Natural killer cell (primary cell): ENCODE data around the gene POC1A. TPM values are rescaled to one million over a fixed set of nuclear protein-coding genes. Genes with fewer than 3 reads are reported as not detected.

Source experiments
- ATAC-seq, 3 donors: fragments of 150-1000 bp in 2 of 3; fragments of 200-7000 bp in 1 of 3; cut with Tn5 transposase; 1 replicate in 1 of 3; 2 replicates in 2 of 3; pipeline ENCODE4 v1.10.0; 2021; ENCODE audit warnings: mild to moderate bottlenecking in 2 of 3, moderate library complexity in 2 of 3
- DNase-seq, 2 donors: peaks; one replicate each; pipeline versions ENCODE4 v3.0.0 to v3.0.0-alpha.2; 2013 to 2021; ENCODE audit warnings: mixed read lengths in 1 of 2
- H3K27ac ChIP-seq: one replicate; pipeline ENCODE4 v1.5.1; 2013; ENCODE audit warnings: mild to moderate bottlenecking, low read length
- H3K27me3 ChIP-seq: one replicate; pipeline ENCODE4 v1.6.1; 2013; ENCODE audit warnings: low read length; ENCODE audit not compliant: control insufficient read depth, insufficient read depth
- H3K36me3 ChIP-seq: one replicate; pipeline ENCODE4 v1.6.1; 2013; ENCODE audit warnings: low read length; ENCODE audit not compliant: control insufficient read depth, insufficient read depth
- H3K4me1 ChIP-seq: one replicate; pipeline ENCODE4 v1.6.1; 2013; ENCODE audit warnings: low read length; ENCODE audit not compliant: control insufficient read depth, insufficient read depth
- H3K4me3 ChIP-seq: one replicate; pipeline ENCODE4 v1.5.1; 2013; ENCODE audit warnings: low read length
- H3K9me3 ChIP-seq: one replicate; pipeline ENCODE4 v1.6.1; 2013; ENCODE audit warnings: low read length; ENCODE audit not compliant: control insufficient read depth, insufficient read depth
- H3K27ac Mint-ChIP-seq, 2 donors: one replicate each; pipeline ENCODE4 v1.8.0; 2022; ENCODE audit warnings: mild to moderate bottlenecking in 2 of 2, mixed read lengths in 2 of 2, moderate library complexity in 1 of 2
- H3K27me3 Mint-ChIP-seq, 2 donors: one replicate each; pipeline ENCODE4 v1.8.0; 2022; ENCODE audit warnings: low read depth in 2 of 2, mixed read lengths in 2 of 2
- H3K36me3 Mint-ChIP-seq: one replicate; pipeline ENCODE4 v1.8.0; 2022; ENCODE audit warnings: mixed read lengths
- H3K4me1 Mint-ChIP-seq, 2 donors: one replicate each; pipeline ENCODE4 v1.8.0; 2022; ENCODE audit warnings: mixed read lengths in 2 of 2
- H3K4me3 Mint-ChIP-seq: one replicate; pipeline ENCODE4 v1.8.0; 2022; ENCODE audit warnings: mild to moderate bottlenecking, moderate library complexity, mixed read lengths
- H3K9me3 Mint-ChIP-seq, 2 donors: one replicate each; pipeline ENCODE4 v1.8.0; 2022; ENCODE audit warnings: mixed read lengths in 2 of 2
- WGBS: methylation state at CpG from one replicate; pipeline ENCODE4 v1.1.7; 2013; ENCODE audit warnings: missing lambda C conversion rate; ENCODE audit not compliant: insufficient coverage; 5-methylcytosine and 5-hydroxymethylcytosine counted together
- intact Hi-C: fragments of 100-400 bp; cut with micrococcal nuclease; formaldehyde crosslinking; loops from one replicate; pipeline ENCODE4 v1.14.2; 2022
- total RNA-seq, 4 donors: library from RNA; stranded (reverse); fragments of 120-200 nt in 1 of 4; gene quantifications; one replicate each; pipeline versions ENCODE4 v1.2.3 to v1.2.4, GENCODE V29; 2013 to 2022
- TF ChIP-seq, protein P1 (sequence below): fragments of 200-600 bp; IDR thresholded peaks from one replicate; pipeline ENCODE4 v1.8.0; 2022; ENCODE audit warnings: antibody characterized with exemption

The POC1A gene
- total RNA-seq, 3 donors from 2014 or later (not counting 1 experiment from before 2014, with no cell fraction given) = 1.3 to 2.6 (median 2.4) TPM

DNA sequence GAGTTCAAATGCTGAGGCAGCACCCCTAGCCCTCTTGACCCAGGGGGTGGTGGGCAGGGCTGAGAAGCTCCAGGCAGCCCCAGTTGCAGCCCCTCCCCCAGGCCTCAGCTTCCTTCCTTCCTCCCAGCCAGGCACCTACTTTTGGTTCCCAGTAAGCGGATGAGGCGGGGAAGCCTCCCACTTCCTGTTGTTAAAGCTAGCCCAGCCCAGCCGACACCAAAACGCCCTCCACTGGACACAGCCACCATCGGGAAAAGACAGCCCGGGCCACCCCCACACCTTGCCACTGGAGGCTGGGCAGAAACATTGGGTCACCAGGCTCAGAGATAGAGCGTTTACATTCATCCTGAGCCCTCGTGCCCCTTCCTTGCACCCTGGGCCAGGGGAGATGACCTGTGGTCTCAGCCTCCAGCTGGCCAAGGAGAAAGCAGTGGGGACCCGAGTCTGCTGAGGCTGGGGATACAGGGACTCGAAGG is 101.4 kb downstream of the POC1A start:
- Mint-ChIP-seq H3K4me3 (peak overlapping the region; percentile 93), H3K36me3 (no peaks in the 10 kb centered on the region), H3K4me1 (peaks cover 42 to 70% of the 10 kb centered on the region in 2 donors), H3K27ac (peak overlapping the region; percentile 91 to 94), H3K27me3 (no peaks in the 10 kb centered on the region), H3K9me3 (no peaks in the 10 kb centered on the region)
- no peaks in the 10 kb centered on the region for H3K27me3 ChIP-seq
- TF ChIP-seq, protein P1, sequence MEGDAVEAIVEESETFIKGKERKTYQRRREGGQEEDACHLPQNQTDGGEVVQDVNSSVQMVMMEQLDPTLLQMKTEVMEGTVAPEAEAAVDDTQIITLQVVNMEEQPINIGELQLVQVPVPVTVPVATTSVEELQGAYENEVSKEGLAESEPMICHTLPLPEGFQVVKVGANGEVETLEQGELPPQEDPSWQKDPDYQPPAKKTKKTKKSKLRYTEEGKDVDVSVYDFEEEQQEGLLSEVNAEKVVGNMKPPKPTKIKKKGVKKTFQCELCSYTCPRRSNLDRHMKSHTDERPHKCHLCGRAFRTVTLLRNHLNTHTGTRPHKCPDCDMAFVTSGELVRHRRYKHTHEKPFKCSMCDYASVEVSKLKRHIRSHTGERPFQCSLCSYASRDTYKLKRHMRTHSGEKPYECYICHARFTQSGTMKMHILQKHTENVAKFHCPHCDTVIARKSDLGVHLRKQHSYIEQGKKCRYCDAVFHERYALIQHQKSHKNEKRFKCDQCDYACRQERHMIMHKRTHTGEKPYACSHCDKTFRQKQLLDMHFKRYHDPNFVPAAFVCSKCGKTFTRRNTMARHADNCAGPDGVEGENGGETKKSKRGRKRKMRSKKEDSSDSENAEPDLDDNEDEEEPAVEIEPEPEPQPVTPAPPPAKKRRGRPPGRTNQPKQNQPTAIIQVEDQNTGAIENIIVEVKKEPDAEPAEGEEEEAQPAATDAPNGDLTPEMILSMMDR = no peak
- 3% methylated on average over 10 of the region's 10 CpGs for WGBS
- DNase-seq = peak in 1 of 2 donors; percentile 67
- intact Hi-C loops = loop anchor here (5.0 kb wide), 2 partner anchors 51 to 69 kb away; no protein-coding TSS in a partner anchor
- peaks cover 79% of the 10 kb centered on the region for H3K4me1 ChIP-seq
- H3K36me3 ChIP-seq = peaks cover 35% of the 10 kb centered on the region
- no peak for ATAC-seq
- peak overlapping the region; percentile 14 for H3K4me3 ChIP-seq
- H3K9me3 ChIP-seq = no peaks in the 10 kb centered on the region
- peak overlapping the region; percentile 81 for H3K27ac ChIP-seq

DNA sequence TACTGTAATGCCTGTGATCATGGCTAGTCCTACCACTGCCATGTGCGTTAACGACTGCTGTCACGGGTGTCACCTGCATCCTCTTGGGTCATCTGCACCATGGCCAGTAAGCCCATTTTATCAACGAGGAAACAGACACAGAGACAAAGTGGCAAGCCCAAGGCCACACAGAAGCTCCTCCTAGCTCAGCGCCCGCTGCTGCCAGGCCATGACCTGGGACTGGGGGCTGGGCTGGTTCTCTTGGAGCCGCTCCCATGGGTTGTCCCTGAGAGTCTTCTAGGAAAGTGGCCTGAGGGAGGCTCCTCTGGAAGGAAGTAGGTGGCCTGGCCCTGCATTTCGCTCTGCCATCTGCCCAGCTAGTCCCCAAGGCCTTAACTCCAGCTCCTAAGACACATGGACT is 102.8 kb downstream of the POC1A start:
- no peaks in the 10 kb centered on the region for H3K36me3 Mint-ChIP-seq
- no peak for DNase-seq
- H3K4me3 ChIP-seq = no peak overlapping the region
- 89% methylated on average over 8 of the region's 8 CpGs for WGBS
- H3K27ac Mint-ChIP-seq = peak overlapping the region; percentile 91 to 94
- no peaks in the 10 kb centered on the region for H3K27me3 Mint-ChIP-seq
- intact Hi-C loops = loop anchor here (5.0 kb wide), 2 partner anchors 49 to 71 kb away; no protein-coding TSS in a partner anchor
- peak overlapping the region; percentile 93 for H3K4me3 Mint-ChIP-seq
- H3K4me1 Mint-ChIP-seq = peaks cover 37 to 63% of the 10 kb centered on the region in 2 donors
- TF ChIP-seq, protein P1 = no peak
- ATAC-seq = no peak
- H3K27me3 ChIP-seq = no peaks in the 10 kb centered on the region
- H3K4me1 ChIP-seq = peaks cover 69% of the 10 kb centered on the region
- H3K27ac ChIP-seq = peak overlapping the region; percentile 81
- peaks cover 38% of the 10 kb centered on the region for H3K36me3 ChIP-seq
- H3K9me3 ChIP-seq = no peaks in the 10 kb centered on the region
- no peaks in the 10 kb centered on the region for H3K9me3 Mint-ChIP-seq

DNA sequence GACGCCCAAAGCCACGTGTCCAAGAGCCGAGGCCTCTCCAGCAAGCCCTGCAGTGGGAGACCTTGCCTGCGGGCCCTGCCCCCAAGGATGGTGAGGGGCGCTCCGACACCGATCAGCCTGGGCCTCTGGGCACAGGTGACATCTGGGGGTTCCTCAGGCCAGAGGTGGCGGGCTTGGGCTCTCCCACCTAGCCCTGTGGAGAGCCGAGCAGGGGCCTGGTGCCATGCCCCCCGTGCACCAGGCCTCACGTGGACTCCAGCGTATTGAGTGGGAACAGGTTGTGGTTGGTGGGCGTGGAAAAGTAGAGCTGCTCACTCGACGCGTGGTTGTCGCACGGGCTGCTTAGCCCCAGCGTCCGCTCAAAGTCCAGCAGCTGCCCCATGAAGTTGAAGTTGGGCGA is 103.7 kb downstream of the POC1A start:
- Histone ChIP-seq H3K4me1 (peaks cover 69% of the 10 kb centered on the region), H3K4me3 (no peak overlapping the region), H3K9me3 (no peaks in the 10 kb centered on the region), H3K27ac (peak overlapping the region; percentile 81), H3K36me3 (peaks cover 38% of the 10 kb centered on the region), H3K27me3 (no peaks in the 10 kb centered on the region)
- ATAC-seq (no peak), DNase-seq (no peak)
- TF ChIP-seq, protein P1 = no peak
- H3K4me1 Mint-ChIP-seq = peaks cover 34 to 59% of the 10 kb centered on the region in 2 donors
- H3K4me3 Mint-ChIP-seq = no peak overlapping the region
- 87% methylated on average over 21 of the region's 21 CpGs for WGBS
- H3K36me3 Mint-ChIP-seq = no peaks in the 10 kb centered on the region
- H3K27ac Mint-ChIP-seq = peak overlapping the region; percentile 91 to 94
- no peaks in the 10 kb centered on the region for H3K9me3 Mint-ChIP-seq
- intact Hi-C loops = loop anchor here (5.0 kb wide), 2 partner anchors 48 to 72 kb away; no protein-coding TSS in a partner anchor
- no peaks in the 10 kb centered on the region for H3K27me3 Mint-ChIP-seq

DNA sequence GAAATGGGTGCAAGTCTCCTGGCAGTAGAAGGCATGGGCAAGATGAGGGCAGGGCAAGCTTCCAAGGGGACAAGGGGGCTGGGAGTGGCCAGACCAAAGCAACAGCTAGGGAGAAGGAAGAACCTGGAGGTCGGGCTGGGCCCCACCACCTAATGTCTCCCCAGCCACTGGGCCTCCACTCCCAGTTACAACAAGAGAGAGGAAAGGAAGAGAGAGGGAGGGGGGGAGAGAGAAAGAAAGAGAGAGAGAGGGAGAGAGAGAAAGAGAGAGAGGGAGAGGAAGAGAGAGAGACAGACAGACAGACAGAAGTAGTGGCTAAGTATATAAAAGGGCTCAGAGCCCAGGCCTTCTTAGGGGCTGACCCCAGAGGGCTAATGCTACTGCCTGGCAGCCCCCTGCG is 104.7 kb downstream of the POC1A start:
- peak overlapping the region; percentile 82 to 91 for H3K27ac Mint-ChIP-seq
- TF ChIP-seq, protein P1 = no peak
- Histone ChIP-seq H3K27me3 (no peaks in the 10 kb centered on the region), H3K9me3 (no peaks in the 10 kb centered on the region), H3K4me3 (no peak overlapping the region), H3K4me1 (peaks cover 60% of the 10 kb centered on the region), H3K27ac (peak overlapping the region; percentile 27), H3K36me3 (peaks cover 38% of the 10 kb centered on the region)
- H3K36me3 Mint-ChIP-seq = no peaks in the 10 kb centered on the region
- 92% methylated on average over 1 of the region's 2 CpGs for WGBS
- H3K9me3 Mint-ChIP-seq = no peaks in the 10 kb centered on the region
- DNase-seq = no peak
- ATAC-seq = no peak
- intact Hi-C loops = no loop called here
- H3K4me1 Mint-ChIP-seq = peaks cover 26 to 53% of the 10 kb centered on the region in 2 donors
- H3K4me3 Mint-ChIP-seq = peak overlapping the region; percentile 49
- H3K27me3 Mint-ChIP-seq = no peaks in the 10 kb centered on the region
